CD8-positive, alpha-beta memory T cell (primary cell): ENCODE results near the gene DOK5. TPM values are rescaled to one million over a fixed set of nuclear protein-coding genes. Genes with fewer than 3 reads are reported as not detected.

Experiments used
- CTCF ChIA-PET: fragments of 350-600 bp; sonication (Branson Sonifier 250); formaldehyde crosslinking; loops from one replicate; lab custom pipeline; 2021; ENCODE audit warnings: antibody characterized with exemption; lab: Charles Lee
- POLR2A ChIA-PET: fragments of 350-600 bp; sonication (Branson Sonifier 250); formaldehyde crosslinking; loops from one replicate; lab custom pipeline; 2021; ENCODE audit warnings: antibody characterized with exemption; lab: Charles Lee
- DNase-seq, 5 donors: peaks; one replicate each; pipeline versions ENCODE4 v3.0.0 to v3.0.0-alpha.2; 2020 to 2022; ENCODE audit warnings: mixed read lengths in 1 of 5
- H3K27ac ChIP-seq: one replicate; pipeline ENCODE4 v1.7.0; 2013; ENCODE audit warnings: low read depth, mild to moderate bottlenecking, low read length, moderate library complexity
- H3K27me3 ChIP-seq: 2 replicates; pipeline ENCODE4 v1.7.0; 2013; ENCODE audit warnings: low read length, mild to moderate bottlenecking; ENCODE audit not compliant: insufficient read depth, poor library complexity, severe bottlenecking
- H3K36me3 ChIP-seq: 2 replicates; pipeline ENCODE4 v1.7.0; 2013; ENCODE audit warnings: mild to moderate bottlenecking, low read length, moderate library complexity; ENCODE audit not compliant: insufficient read depth
- H3K4me1 ChIP-seq: 2 replicates; pipeline ENCODE4 v1.7.0; 2013; ENCODE audit warnings: mild to moderate bottlenecking, low read length, moderate library complexity; ENCODE audit not compliant: insufficient read depth
- H3K4me3 ChIP-seq: 2 replicates; pipeline ENCODE4 v1.7.0; 2013; ENCODE audit warnings: mild to moderate bottlenecking, low read length
- H3K9me3 ChIP-seq: 2 replicates; pipeline ENCODE4 v1.7.0; 2013; ENCODE audit warnings: mild to moderate bottlenecking, low read length
- H3K27ac Mint-ChIP-seq, 8 donors: one replicate each; pipeline ENCODE4 v1.8.0; 2020 to 2021; ENCODE audit warnings: mixed read lengths in 8 of 8, mild to moderate bottlenecking in 6 of 8, inconsistent platforms in 3 of 8, moderate library complexity in 3 of 8
- H3K27me3 Mint-ChIP-seq, 2 donors: one replicate each; pipeline ENCODE4 v1.8.0; 2020 to 2021; ENCODE audit warnings: mixed read lengths in 2 of 2, mild to moderate bottlenecking in 1 of 2, moderate library complexity in 1 of 2
- H3K36me3 Mint-ChIP-seq, 3 donors: one replicate each; pipeline ENCODE4 v1.8.0; 2020 to 2021; ENCODE audit warnings: mixed read lengths in 3 of 3, inconsistent platforms in 1 of 3, mild to moderate bottlenecking in 1 of 3
- H3K4me1 Mint-ChIP-seq, 3 donors: one replicate each; pipeline ENCODE4 v1.8.0; 2020 to 2021; ENCODE audit warnings: mixed read lengths in 3 of 3, inconsistent platforms in 1 of 3, mild to moderate bottlenecking in 1 of 3
- H3K4me3 Mint-ChIP-seq, 7 donors: one replicate each; pipeline ENCODE4 v1.8.0; 2020 to 2021; ENCODE audit warnings: mixed read lengths in 7 of 7, mild to moderate bottlenecking in 6 of 7, moderate library complexity in 4 of 7, inconsistent platforms in 2 of 7
- H3K9me3 Mint-ChIP-seq, 5 donors: one replicate each; pipeline ENCODE4 v1.8.0; 2020 to 2022; ENCODE audit warnings: mixed read lengths in 5 of 5, mild to moderate bottlenecking in 3 of 5, moderate library complexity in 2 of 5, inconsistent platforms in 1 of 5
- polyA plus RNA-seq: library from polyadenylated mRNA; unstranded; fragments of 300-500 nt; fragmentation: Illumina TruSeq; gene quantifications from one replicate; pipeline ENCODE4 v1.2.3, GENCODE V29; 2021
- total RNA-seq, 2 experiments: library from RNA; stranded (reverse); gene quantifications; one replicate each; pipeline ENCODE4 v1.2.3, GENCODE V29; 2021

The DOK5 gene
- total and polyA plus RNA-seq, 3 experiments from 2014 or later: 4.8 to 5.1 TPM; not detected in 1

DNA sequence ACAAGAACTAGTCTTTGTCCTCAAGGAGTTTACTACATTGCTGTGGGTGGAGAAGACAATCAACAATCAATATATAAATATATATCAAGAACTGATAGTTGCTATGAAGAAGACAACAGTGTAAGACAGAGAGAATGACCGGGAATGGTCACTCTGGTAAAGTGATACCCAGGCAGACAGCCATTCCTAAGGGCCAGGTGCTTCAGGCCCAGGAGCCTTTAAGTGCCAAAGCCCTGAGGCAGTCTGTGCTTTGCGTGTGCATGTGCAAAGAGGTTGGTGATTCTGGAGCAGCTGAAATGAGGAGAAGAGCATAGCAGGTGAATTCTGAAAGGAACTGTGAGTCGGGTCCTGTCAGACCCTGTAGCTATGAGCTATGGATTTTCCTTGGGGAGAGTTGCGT is 154.2 kb downstream of the DOK5 start:
- Mint-ChIP-seq H3K27me3 (peaks cover 4 to 5% of the 10 kb centered on the region in 2 donors), H3K4me1 (no peaks in the 10 kb centered on the region), H3K9me3 (peaks cover 0 to 2% (median 0%) of the 10 kb centered on the region in 5 donors), H3K4me3 (no peak overlapping the region), H3K36me3 (no peaks in the 10 kb centered on the region), H3K27ac (no peak overlapping the region)
- Histone ChIP-seq H3K27me3 (no peaks in the 10 kb centered on the region), H3K27ac (no peak overlapping the region), H3K36me3 (no peaks in the 10 kb centered on the region), H3K9me3 (no peaks in the 10 kb centered on the region), H3K4me3 (no peak overlapping the region), H3K4me1 (no peaks in the 10 kb centered on the region)
- DNase-seq: no peak
- ChIA-PET POLR2A (no interaction called here), CTCF (no interaction called here)

DNA sequence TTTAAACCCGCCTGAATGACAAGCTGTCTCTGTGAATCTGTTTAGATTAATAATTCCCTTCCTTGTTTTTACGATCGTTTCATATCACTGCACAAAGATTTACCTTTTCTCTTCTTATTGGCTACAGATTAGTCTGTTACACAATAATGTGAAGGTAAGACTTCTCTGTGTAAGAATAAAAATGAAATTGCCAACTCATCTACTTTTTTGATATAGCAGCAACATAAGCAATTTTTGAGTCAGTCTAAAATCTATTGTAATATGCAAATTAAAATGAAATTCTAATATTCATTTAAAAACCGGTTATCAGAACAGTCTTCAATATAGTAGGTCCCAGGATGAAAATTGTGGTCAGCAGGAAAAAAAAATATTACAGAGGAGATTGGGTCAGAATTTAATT is 155.2 kb downstream of the DOK5 start:
- Histone ChIP-seq H3K27me3 (no peaks in the 10 kb centered on the region), H3K4me3 (no peak overlapping the region), H3K36me3 (no peaks in the 10 kb centered on the region), H3K9me3 (no peaks in the 10 kb centered on the region), H3K27ac (no peak overlapping the region), H3K4me1 (no peaks in the 10 kb centered on the region)
- peaks cover 0 to 3% (median 1%) of the 10 kb centered on the region in 5 donors for H3K9me3 Mint-ChIP-seq
- no peaks in the 10 kb centered on the region for H3K36me3 Mint-ChIP-seq
- peaks cover 4 to 5% of the 10 kb centered on the region in 2 donors for H3K27me3 Mint-ChIP-seq
- DNase-seq: no peak
- H3K4me1 Mint-ChIP-seq: no peaks in the 10 kb centered on the region
- H3K4me3 Mint-ChIP-seq: no peak overlapping the region
- H3K27ac Mint-ChIP-seq: no peak overlapping the region
- ChIA-PET CTCF (no interaction called here), POLR2A (no interaction called here)

DNA sequence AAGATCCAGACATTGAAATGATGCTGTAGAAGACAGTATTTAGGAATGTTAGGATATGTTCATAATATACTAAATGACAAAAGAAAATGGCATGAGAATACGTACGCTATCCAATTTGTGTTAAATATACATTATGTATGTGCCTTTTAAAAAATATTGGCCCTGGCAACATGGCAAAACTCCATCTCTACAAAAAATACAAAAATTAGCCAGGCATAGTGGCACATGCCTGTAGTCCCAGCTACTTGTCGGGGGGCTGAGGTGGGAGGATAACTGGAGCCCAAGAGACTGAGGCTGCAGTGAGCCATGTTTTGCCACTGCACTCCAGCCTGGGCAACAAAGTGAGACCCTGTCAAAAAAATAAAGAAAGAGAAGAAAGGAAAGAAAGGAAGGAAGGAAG is 155.7 kb downstream of the DOK5 start:
- Mint-ChIP-seq H3K4me3 (no peak overlapping the region), H3K9me3 (peaks cover 0 to 3% (median 1%) of the 10 kb centered on the region in 5 donors), H3K27ac (no peak overlapping the region), H3K27me3 (peaks cover 4 to 5% of the 10 kb centered on the region in 2 donors), H3K4me1 (no peaks in the 10 kb centered on the region), H3K36me3 (no peaks in the 10 kb centered on the region)
- ChIA-PET POLR2A (no interaction called here), CTCF (no interaction called here)
- no peaks in the 10 kb centered on the region for H3K9me3 ChIP-seq
- no peaks in the 10 kb centered on the region for H3K4me1 ChIP-seq
- H3K4me3 ChIP-seq: no peak overlapping the region
- H3K36me3 ChIP-seq: no peaks in the 10 kb centered on the region
- H3K27ac ChIP-seq: no peak overlapping the region
- DNase-seq: no peak
- H3K27me3 ChIP-seq: no peaks in the 10 kb centered on the region

DNA sequence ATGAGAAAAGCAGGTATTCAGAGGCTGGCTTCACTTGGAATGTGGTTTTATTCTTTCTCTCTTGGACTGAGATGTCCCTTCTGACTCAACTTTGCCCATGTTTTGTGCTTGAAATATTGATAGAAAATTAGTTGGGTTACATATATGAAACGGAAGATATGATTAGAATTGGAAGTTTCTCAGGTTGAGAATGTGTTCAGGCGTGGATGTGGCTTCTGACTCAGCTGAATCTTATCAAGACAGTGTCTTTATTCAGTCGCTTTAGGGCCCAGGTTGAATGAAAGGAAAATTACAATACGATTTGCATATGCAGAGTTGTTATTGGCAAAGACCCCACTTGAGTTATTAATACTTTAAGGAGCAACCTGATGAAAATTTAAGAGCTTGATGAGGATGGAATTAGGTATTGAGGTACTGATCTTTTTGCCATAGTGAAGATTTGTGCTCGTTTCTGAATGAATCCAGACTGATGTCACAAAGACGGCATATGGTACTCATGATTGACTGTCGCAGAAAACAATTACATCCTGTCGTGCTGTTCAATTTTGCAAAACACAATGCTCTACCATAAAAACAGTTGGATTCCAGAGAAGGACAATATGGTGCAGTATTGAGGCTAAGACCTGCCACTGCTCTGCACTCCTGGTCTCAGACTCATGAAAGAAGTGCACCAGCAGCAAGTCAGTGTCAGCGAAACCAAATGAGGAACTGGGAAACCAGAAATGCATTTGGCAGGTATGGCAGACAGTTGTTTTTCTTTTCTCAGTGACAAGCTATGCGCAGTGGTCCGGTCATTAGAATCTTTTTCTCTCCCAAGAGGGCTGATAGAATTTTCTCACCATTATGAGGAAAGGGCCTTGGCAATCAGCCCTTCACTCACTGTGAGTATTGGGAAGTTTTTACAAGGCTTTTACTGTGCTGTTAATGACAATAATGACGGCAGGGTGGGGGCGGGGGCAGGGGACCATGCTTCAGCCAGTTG is 158.3 kb downstream of the DOK5 start:
- Histone ChIP-seq H3K4me3 (no peak overlapping the region), H3K27ac (no peak overlapping the region), H3K9me3 (no peaks in the 10 kb centered on the region), H3K4me1 (no peaks in the 10 kb centered on the region), H3K27me3 (no peaks in the 10 kb centered on the region), H3K36me3 (no peaks in the 10 kb centered on the region)
- peaks cover 0 to 3% (median 0%) of the 10 kb centered on the region in 5 donors for H3K9me3 Mint-ChIP-seq
- peaks cover 4 to 9% of the 10 kb centered on the region in 2 donors for H3K27me3 Mint-ChIP-seq
- H3K27ac Mint-ChIP-seq: no peak overlapping the region
- no peak for DNase-seq
- H3K4me3 Mint-ChIP-seq: no peak overlapping the region
- ChIA-PET CTCF (no interaction called here), POLR2A (no interaction called here)
- no peaks in the 10 kb centered on the region for H3K4me1 Mint-ChIP-seq
- H3K36me3 Mint-ChIP-seq: no peaks in the 10 kb centered on the region

DNA sequence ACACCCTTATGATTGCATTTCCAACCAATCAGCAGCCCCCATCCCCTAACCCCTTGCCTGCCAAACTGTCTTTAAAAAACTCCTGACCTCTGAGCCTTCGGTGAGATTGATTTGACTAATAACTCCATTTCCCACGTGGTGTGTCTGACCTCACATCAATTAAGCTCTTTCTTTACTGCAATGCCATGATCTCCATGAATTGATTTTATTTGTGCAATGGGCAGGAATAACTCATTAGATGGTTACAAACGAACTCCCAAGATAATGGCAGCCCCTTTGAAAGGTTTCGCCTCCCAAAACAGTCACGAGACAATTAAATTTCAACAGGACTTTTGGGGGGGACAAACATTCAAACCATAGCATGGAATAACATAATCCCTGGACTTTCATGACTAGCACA is 161.2 kb downstream of the DOK5 start:
- no peaks in the 10 kb centered on the region for H3K4me1 ChIP-seq
- H3K27ac Mint-ChIP-seq: no peak overlapping the region
- H3K4me3 ChIP-seq: no peak overlapping the region
- no peak overlapping the region for H3K27ac ChIP-seq
- peaks cover 0 to 3% (median 0%) of the 10 kb centered on the region in 5 donors for H3K9me3 Mint-ChIP-seq
- H3K4me3 Mint-ChIP-seq: no peak overlapping the region
- H3K9me3 ChIP-seq: no peaks in the 10 kb centered on the region
- ChIA-PET CTCF (no interaction called here), POLR2A (no interaction called here)
- peaks cover 5 to 7% of the 10 kb centered on the region in 2 donors for H3K27me3 Mint-ChIP-seq
- no peaks in the 10 kb centered on the region for H3K27me3 ChIP-seq
- no peaks in the 10 kb centered on the region for H3K36me3 Mint-ChIP-seq
- no peaks in the 10 kb centered on the region for H3K36me3 ChIP-seq
- H3K4me1 Mint-ChIP-seq: no peaks in the 10 kb centered on the region
- no peak for DNase-seq

DNA sequence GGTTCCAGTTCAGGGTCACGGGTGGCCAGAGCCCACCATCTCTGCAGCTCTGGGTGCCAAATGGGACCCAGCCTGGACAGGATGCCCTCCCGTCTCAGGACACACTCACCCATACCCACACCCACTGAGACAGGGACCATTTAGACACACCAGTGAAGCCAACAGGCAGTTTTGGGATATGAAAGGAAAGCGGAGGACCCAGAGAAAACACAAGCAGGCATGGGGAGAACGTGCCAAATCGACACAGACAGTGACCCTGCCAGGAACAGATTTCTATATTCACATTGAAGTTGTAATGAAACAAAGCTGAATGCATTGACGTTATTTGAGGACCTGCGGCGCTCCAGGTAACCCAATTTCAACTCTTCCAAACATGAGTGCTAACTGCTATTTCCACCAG is 164.5 kb downstream of the DOK5 start:
- Mint-ChIP-seq H3K4me3 (no peak overlapping the region), H3K36me3 (no peaks in the 10 kb centered on the region), H3K27me3 (peaks cover 2 to 7% of the 10 kb centered on the region in 2 donors), H3K27ac (no peak overlapping the region), H3K4me1 (no peaks in the 10 kb centered on the region), H3K9me3 (no peaks in the 10 kb centered on the region)
- H3K27me3 ChIP-seq: no peaks in the 10 kb centered on the region
- POLR2A ChIA-PET: no interaction called here
- H3K27ac ChIP-seq: no peak overlapping the region
- H3K9me3 ChIP-seq: no peaks in the 10 kb centered on the region
- DNase-seq: no peak
- no peaks in the 10 kb centered on the region for H3K36me3 ChIP-seq
- CTCF ChIA-PET: no interaction called here
- H3K4me3 ChIP-seq: no peak overlapping the region
- no peaks in the 10 kb centered on the region for H3K4me1 ChIP-seq

DNA sequence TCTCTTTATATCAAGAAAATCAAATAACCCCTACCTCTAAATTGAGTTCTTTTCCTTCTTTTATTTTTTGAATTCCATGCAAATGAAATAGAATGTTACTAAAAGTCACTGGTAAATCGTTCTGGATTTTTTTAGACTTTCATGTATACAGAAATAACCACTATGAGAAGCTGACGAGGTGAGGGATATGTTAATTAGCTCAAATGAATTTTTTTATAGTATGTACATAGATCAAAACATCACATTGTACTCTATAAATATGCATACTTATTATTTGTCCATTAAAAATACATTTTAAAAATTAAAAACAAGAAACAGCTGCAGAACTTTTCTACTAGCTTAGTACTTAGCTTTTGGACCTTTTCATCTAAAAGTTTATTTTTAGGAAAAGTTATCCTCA is 165.4 kb downstream of the DOK5 start:
- Histone ChIP-seq H3K4me1 (no peaks in the 10 kb centered on the region), H3K36me3 (no peaks in the 10 kb centered on the region), H3K4me3 (no peak overlapping the region), H3K27me3 (no peaks in the 10 kb centered on the region), H3K9me3 (no peaks in the 10 kb centered on the region), H3K27ac (no peak overlapping the region)
- Mint-ChIP-seq H3K4me3 (no peak overlapping the region), H3K36me3 (no peaks in the 10 kb centered on the region), H3K4me1 (no peaks in the 10 kb centered on the region), H3K27me3 (peaks cover 2 to 7% of the 10 kb centered on the region in 2 donors), H3K27ac (no peak overlapping the region), H3K9me3 (no peaks in the 10 kb centered on the region)
- no peak for DNase-seq
- ChIA-PET POLR2A (no interaction called here), CTCF (no interaction called here)

DNA sequence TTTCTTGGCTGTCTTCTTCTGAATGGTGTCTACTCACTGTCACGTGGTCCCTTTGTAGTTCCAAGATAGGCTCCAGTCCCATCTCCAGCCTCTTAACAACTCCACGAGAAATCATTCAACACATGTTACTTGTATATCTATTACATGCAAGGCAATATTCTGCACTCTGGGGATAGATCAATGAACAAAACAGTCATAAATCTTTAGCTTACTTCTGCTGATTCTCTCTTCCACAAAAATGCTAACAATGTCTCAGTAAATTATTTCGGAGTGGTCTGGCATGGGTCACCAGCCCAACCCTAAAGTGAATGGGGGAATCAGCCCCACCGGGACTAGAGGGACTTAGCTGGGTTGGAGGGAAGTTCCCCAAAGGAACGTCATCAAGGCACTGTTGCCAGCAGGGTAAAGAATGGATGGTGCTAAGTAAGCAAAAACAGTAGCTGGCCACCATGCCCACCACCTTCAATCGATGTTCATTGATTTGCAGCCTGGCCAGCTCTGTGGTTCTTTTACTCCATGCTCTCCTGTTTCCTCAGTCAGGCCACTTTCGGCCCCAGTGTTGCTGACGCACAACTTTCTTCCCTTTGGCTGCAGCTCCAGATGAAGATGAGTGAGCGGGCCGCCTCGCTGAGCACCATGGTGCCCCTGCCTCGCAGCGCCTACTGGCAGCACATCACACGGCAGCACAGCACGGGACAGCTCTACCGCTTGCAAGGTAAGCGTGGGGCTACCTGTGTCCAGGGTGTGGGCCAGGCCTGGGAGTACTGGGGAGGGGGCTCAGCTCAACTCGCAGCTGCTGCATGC is 167.7 kb downstream of the DOK5 start:
- CTCF ChIA-PET: no interaction called here

More for the DNA sequence above, 167.7 kb downstream of the DOK5 start:
- no peak overlapping the region for H3K4me3 Mint-ChIP-seq
- no peak overlapping the region for H3K27ac Mint-ChIP-seq
- H3K36me3 ChIP-seq: no peaks in the 10 kb centered on the region
- POLR2A ChIA-PET: no interaction called here
- H3K9me3 Mint-ChIP-seq: no peaks in the 10 kb centered on the region
- H3K27me3 Mint-ChIP-seq: peaks cover 2 to 7% of the 10 kb centered on the region in 2 donors
- H3K9me3 ChIP-seq: no peaks in the 10 kb centered on the region
- H3K27me3 ChIP-seq: no peaks in the 10 kb centered on the region
- no peaks in the 10 kb centered on the region for H3K4me1 Mint-ChIP-seq
- DNase-seq: no peak
- no peak overlapping the region for H3K4me3 ChIP-seq
- H3K4me1 ChIP-seq: no peaks in the 10 kb centered on the region
- no peak overlapping the region for H3K27ac ChIP-seq
- H3K36me3 Mint-ChIP-seq: no peaks in the 10 kb centered on the region
